HEK293 (cell line): ENCODE results near the gene DHDH.

Experiments
- GFI1B ChIP-seq: fragments of 450-650 bp; formaldehyde crosslinking; IDR thresholded peaks from 2 replicates; pipeline ENCODE4 v1.5.1; 2016; ENCODE audit warnings: missing biosample characterization, missing genetic modification characterization
- GLI4 ChIP-seq: fragments of 450-650 bp; formaldehyde crosslinking; IDR thresholded peaks from 2 replicates; pipeline ENCODE4 v1.5.1; 2016; ENCODE audit warnings: missing biosample characterization, missing genetic modification characterization
- MZF1 ChIP-seq: fragments of 450-650 bp; formaldehyde crosslinking; IDR thresholded peaks from 2 replicates; pipeline ENCODE4 v1.5.1; 2017; ENCODE audit warnings: missing biosample characterization, missing genetic modification characterization, borderline replicate concordance
- PRDM1 ChIP-seq: fragments of 450-650 bp; formaldehyde crosslinking; IDR thresholded peaks from 2 replicates; pipeline ENCODE4; 2016; ENCODE audit warnings: missing biosample characterization, missing genetic modification characterization
- YY1 ChIP-seq: fragments of 450-650 bp; formaldehyde crosslinking; IDR thresholded peaks from 2 replicates; pipeline ENCODE4 v1.5.1; 2018; ENCODE audit warnings: missing biosample characterization, missing genetic modification characterization
- ZBTB21 ChIP-seq: fragments of 450-650 bp; formaldehyde crosslinking; IDR thresholded peaks from 2 replicates; pipeline ENCODE4 v1.5.1; 2017; ENCODE audit warnings: missing biosample characterization, missing genetic modification characterization
- ZBTB6 ChIP-seq: fragments of 450-650 bp; formaldehyde crosslinking; IDR thresholded peaks from 2 replicates; pipeline ENCODE4 v1.5.1; 2017; ENCODE audit warnings: missing biosample characterization, missing genetic modification characterization
- ZNF280D ChIP-seq: fragments of 450-650 bp; formaldehyde crosslinking; IDR thresholded peaks from 2 replicates; pipeline ENCODE4 v1.5.1; 2016; ENCODE audit warnings: missing biosample characterization, missing genetic modification characterization
- ZNF292 ChIP-seq: fragments of 450-650 bp; formaldehyde crosslinking; IDR thresholded peaks from 2 replicates; pipeline ENCODE4 v1.5.1; 2016; ENCODE audit warnings: low read depth, missing biosample characterization, missing genetic modification characterization, borderline replicate concordance
- ZNF37A ChIP-seq: fragments of 450-650 bp; IDR thresholded peaks from 2 replicates; pipeline ENCODE4 v1.5.1; 2018; ENCODE audit warnings: missing biosample characterization, missing genetic modification characterization
- ZNF416 ChIP-seq: fragments of 450-650 bp; formaldehyde crosslinking; IDR thresholded peaks from 2 replicates; pipeline ENCODE4 v1.5.1; 2016; ENCODE audit warnings: missing biosample characterization, missing genetic modification characterization
- ZNF426 ChIP-seq: fragments of 450-650 bp; formaldehyde crosslinking; IDR thresholded peaks from 2 replicates; pipeline ENCODE4 v1.5.1; 2017; ENCODE audit warnings: missing biosample characterization, missing genetic modification characterization, mild to moderate bottlenecking, inconsistent platforms, moderate library complexity
- ZNF555 ChIP-seq: fragments of 450-650 bp; formaldehyde crosslinking; conservative IDR thresholded peaks from 2 replicates; pipeline ENCODE4 v1.5.1; 2017; ENCODE audit warnings: missing biosample characterization, mild to moderate bottlenecking, missing genetic modification characterization, inconsistent platforms
- ZNF600 ChIP-seq: fragments of 450-650 bp; formaldehyde crosslinking; IDR thresholded peaks from 2 replicates; pipeline ENCODE4 v1.5.1; 2016; ENCODE audit warnings: missing biosample characterization, missing genetic modification characterization
- ZNF623 ChIP-seq: fragments of 450-650 bp; formaldehyde crosslinking; IDR thresholded peaks from 2 replicates; pipeline ENCODE4 v1.5.1; 2016; ENCODE audit warnings: missing biosample characterization, missing genetic modification characterization
- ZNF747 ChIP-seq: fragments of 450-650 bp; formaldehyde crosslinking; IDR thresholded peaks from 2 replicates; pipeline ENCODE4 v1.5.1; 2016; ENCODE audit warnings: missing biosample characterization, missing genetic modification characterization
- TF ChIP-seq, protein P1 (sequence below): fragments of 450-650 bp; formaldehyde crosslinking; IDR thresholded peaks from 2 replicates; pipeline ENCODE4 v1.5.1; 2016; ENCODE audit warnings: missing biosample characterization, missing genetic modification characterization
- TF ChIP-seq, protein P2 (sequence below): fragments of 450-650 bp; formaldehyde crosslinking; IDR thresholded peaks from 2 replicates; pipeline ENCODE4 v1.5.1; 2016; ENCODE audit warnings: missing biosample characterization, missing genetic modification characterization
- TF ChIP-seq, protein P3 (sequence below): fragments of 450-650 bp; formaldehyde crosslinking; IDR thresholded peaks from 2 replicates; pipeline ENCODE4 v1.5.1; 2016; ENCODE audit warnings: missing biosample characterization, missing genetic modification characterization
- TF ChIP-seq, protein P4 (sequence below): fragments of 450-650 bp; formaldehyde crosslinking; IDR thresholded peaks from 2 replicates; pipeline ENCODE4 v1.5.1; 2016; ENCODE audit warnings: missing biosample characterization, missing genetic modification characterization, borderline replicate concordance
- TF ChIP-seq, protein P5 (sequence below): fragments of 450-650 bp; formaldehyde crosslinking; IDR thresholded peaks from 2 replicates; pipeline ENCODE4 v1.5.1; 2016; ENCODE audit warnings: missing biosample characterization, missing genetic modification characterization

DHDH gene

GRCh38 chr19:48963371-48964204 is 30.1 kb downstream of the DHDH start (continued):
- TF ChIP-seq, protein P1, sequence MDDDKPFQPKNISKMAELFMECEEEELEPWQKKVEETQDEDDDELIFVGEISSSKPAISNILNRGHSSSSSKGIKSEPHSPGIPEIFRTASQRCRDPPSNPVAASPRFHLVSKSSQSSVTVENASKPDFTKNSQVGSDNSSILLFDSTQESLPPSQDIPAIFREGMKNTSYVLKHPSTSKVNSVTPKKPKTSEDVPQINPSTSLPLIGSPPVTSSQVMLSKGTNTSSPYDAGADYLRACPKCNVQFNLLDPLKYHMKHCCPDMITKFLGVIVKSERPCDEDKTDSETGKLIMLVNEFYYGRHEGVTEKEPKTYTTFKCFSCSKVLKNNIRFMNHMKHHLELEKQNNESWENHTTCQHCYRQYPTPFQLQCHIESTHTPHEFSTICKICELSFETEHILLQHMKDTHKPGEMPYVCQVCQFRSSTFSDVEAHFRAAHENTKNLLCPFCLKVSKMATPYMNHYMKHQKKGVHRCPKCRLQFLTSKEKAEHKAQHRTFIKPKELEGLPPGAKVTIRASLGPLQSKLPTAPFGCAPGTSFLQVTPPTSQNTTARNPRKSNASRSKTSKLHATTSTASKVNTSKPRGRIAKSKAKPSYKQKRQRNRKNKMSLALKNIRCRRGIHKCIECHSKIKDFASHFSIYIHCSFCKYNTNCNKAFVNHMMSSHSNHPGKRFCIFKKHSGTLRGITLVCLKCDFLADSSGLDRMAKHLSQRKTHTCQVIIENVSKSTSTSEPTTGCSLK = no peak
- TF ChIP-seq ZNF292 (tag by site-specific recombination) (no peak), GLI4 (tag by site-specific recombination) (peak; percentile 49; the same call in 1 of the 2 replicates), ZNF623 (tag by site-specific recombination) (peak; percentile 27; the same call in 1 of the 2 replicates), PRDM1 (no peak), ZNF600 (tag by site-specific recombination) (peak; percentile 34; the same call in 1 of the 2 replicates), ZNF416 (tag by site-specific recombination) (no peak), ZNF555 (tag by site-specific recombination) (no peak), ZNF37A (no peak), ZNF280D (tag by site-specific recombination) (peak; percentile 7; the same call in 1 of the 2 replicates), ZNF426 (no peak), GFI1B (tag by site-specific recombination) (no peak), ZBTB6 (tag by site-specific recombination) (0 out of 2 replicates have a peak, but pooled peaks have one; percentile 14), ZNF747 (tag by site-specific recombination) (no peak), YY1 (tag by site-specific recombination) (no peak), ZBTB21 (tag by site-specific recombination) (peak; percentile 80), MZF1 (tag by site-specific recombination) (0 out of 2 replicates have a peak, but pooled peaks have one; percentile 26)
- TF ChIP-seq, protein P2, sequence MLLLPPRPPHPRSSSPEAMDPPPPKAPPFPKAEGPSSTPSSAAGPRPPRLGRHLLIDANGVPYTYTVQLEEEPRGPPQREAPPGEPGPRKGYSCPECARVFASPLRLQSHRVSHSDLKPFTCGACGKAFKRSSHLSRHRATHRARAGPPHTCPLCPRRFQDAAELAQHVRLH (tag by site-specific recombination) = 0 out of 2 replicates have a peak, but pooled peaks have one; percentile 29
- TF ChIP-seq, protein P3, sequence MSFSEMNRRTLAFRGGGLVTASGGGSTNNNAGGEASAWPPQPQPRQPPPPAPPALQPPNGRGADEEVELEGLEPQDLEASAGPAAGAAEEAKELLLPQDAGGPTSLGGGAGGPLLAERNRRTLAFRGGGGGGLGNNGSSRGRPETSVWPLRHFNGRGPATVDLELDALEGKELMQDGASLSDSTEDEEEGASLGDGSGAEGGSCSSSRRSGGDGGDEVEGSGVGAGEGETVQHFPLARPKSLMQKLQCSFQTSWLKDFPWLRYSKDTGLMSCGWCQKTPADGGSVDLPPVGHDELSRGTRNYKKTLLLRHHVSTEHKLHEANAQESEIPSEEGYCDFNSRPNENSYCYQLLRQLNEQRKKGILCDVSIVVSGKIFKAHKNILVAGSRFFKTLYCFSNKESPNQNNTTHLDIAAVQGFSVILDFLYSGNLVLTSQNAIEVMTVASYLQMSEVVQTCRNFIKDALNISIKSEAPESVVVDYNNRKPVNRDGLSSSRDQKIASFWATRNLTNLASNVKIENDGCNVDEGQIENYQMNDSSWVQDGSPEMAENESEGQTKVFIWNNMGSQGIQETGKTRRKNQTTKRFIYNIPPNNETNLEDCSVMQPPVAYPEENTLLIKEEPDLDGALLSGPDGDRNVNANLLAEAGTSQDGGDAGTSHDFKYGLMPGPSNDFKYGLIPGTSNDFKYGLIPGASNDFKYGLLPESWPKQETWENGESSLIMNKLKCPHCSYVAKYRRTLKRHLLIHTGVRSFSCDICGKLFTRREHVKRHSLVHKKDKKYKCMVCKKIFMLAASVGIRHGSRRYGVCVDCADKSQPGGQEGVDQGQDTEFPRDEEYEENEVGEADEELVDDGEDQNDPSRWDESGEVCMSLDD (tag by site-specific recombination) = peak; percentile 98
- TF ChIP-seq, protein P4, sequence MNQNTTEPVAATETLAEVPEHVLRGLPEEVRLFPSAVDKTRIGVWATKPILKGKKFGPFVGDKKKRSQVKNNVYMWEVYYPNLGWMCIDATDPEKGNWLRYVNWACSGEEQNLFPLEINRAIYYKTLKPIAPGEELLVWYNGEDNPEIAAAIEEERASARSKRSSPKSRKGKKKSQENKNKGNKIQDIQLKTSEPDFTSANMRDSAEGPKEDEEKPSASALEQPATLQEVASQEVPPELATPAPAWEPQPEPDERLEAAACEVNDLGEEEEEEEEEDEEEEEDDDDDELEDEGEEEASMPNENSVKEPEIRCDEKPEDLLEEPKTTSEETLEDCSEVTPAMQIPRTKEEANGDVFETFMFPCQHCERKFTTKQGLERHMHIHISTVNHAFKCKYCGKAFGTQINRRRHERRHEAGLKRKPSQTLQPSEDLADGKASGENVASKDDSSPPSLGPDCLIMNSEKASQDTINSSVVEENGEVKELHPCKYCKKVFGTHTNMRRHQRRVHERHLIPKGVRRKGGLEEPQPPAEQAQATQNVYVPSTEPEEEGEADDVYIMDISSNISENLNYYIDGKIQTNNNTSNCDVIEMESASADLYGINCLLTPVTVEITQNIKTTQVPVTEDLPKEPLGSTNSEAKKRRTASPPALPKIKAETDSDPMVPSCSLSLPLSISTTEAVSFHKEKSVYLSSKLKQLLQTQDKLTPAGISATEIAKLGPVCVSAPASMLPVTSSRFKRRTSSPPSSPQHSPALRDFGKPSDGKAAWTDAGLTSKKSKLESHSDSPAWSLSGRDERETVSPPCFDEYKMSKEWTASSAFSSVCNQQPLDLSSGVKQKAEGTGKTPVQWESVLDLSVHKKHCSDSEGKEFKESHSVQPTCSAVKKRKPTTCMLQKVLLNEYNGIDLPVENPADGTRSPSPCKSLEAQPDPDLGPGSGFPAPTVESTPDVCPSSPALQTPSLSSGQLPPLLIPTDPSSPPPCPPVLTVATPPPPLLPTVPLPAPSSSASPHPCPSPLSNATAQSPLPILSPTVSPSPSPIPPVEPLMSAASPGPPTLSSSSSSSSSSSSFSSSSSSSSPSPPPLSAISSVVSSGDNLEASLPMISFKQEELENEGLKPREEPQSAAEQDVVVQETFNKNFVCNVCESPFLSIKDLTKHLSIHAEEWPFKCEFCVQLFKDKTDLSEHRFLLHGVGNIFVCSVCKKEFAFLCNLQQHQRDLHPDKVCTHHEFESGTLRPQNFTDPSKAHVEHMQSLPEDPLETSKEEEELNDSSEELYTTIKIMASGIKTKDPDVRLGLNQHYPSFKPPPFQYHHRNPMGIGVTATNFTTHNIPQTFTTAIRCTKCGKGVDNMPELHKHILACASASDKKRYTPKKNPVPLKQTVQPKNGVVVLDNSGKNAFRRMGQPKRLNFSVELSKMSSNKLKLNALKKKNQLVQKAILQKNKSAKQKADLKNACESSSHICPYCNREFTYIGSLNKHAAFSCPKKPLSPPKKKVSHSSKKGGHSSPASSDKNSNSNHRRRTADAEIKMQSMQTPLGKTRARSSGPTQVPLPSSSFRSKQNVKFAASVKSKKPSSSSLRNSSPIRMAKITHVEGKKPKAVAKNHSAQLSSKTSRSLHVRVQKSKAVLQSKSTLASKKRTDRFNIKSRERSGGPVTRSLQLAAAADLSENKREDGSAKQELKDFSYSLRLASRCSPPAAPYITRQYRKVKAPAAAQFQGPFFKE (tag by site-specific recombination) = no peak
- TF ChIP-seq, protein P5, sequence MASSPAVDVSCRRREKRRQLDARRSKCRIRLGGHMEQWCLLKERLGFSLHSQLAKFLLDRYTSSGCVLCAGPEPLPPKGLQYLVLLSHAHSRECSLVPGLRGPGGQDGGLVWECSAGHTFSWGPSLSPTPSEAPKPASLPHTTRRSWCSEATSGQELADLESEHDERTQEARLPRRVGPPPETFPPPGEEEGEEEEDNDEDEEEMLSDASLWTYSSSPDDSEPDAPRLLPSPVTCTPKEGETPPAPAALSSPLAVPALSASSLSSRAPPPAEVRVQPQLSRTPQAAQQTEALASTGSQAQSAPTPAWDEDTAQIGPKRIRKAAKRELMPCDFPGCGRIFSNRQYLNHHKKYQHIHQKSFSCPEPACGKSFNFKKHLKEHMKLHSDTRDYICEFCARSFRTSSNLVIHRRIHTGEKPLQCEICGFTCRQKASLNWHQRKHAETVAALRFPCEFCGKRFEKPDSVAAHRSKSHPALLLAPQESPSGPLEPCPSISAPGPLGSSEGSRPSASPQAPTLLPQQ (tag by site-specific recombination) = peak; percentile 98
